ENCODE data around the gene KLHDC10.

GRCh38 chr7:130048906-130049305, 21.4 kb upstream of the KLHDC10 start:
- TF ChIP-seq CTCF (IDR thresholded peaks at IDR 0.05) = no peak
- TF ChIP-seq POLR2A (IDR thresholded peaks at IDR 0.05) = no peak
- TF ChIP-seq POLR2AphosphoS5 (IDR thresholded peaks at IDR 0.05; ENCODE audit: insufficient read depth in 1 of 2, low read depth in 1 of 2) = no peak

All from vagina (tissue), 2 donors.